Endothelial cell of umbilical vein (primary cell): ENCODE measurements around the gene JMJD6. TPM values are rescaled to one million over a fixed set of nuclear protein-coding genes. Genes with fewer than 3 reads are reported as not detected.

Source experiments
- BruUV-seq: library from RNA; stranded (reverse); fragments of 400-500 nt; replicated peaks from 2 replicates; lab custom pipeline; 2021; lab: Mats Ljungman, UMichigan
- CTCF ChIA-PET: fragments of 300-600, 350-600 bp; sonication (Branson Sonifier 250); formaldehyde crosslinking; loops from one replicate; lab custom pipeline; 2021; ENCODE audit warnings: antibody characterized with exemption, inconsistent platforms; lab: Charles Lee
- POLR2A ChIA-PET: fragments of 300-600, 350-600 bp; sonication (Branson Sonifier 250); formaldehyde crosslinking; loops from one replicate; lab custom pipeline; 2021; ENCODE audit warnings: antibody characterized with exemption, inconsistent platforms; lab: Charles Lee
- DNase-seq: peaks from one replicate; pipeline ENCODE4 v3.0.0-alpha.2; 2011; ENCODE audit warnings: low read depth, low spot score
- FAIRE-seq: peaks from 2 replicates; lab custom pipeline; 2011; peaks lifted over from hg19 to GRCh38; lab: Jason Lieb, UNC
- H2AFZ ChIP-seq: 2 replicates; pipeline ENCODE4 v1.6.0; 2012; ENCODE audit warnings: low read depth, low read length, control low read depth, inconsistent platforms
- H3K27ac ChIP-seq: 2 replicates; pipeline ENCODE4 v1.5.1; 2011; ENCODE audit warnings: low read depth, mild to moderate bottlenecking, control low read depth, low read length, moderate library complexity; ENCODE audit not compliant: insufficient read depth
- H3K27me3 ChIP-seq, 2 experiments: 2 replicates each; pipeline versions ENCODE4 v1.6.0 to v1.6.1; 2011; ENCODE audit warnings: low read length in 2 of 2, mixed read lengths in 1 of 2; ENCODE audit not compliant: control insufficient read depth in 2 of 2, insufficient read depth in 2 of 2
- H3K36me3 ChIP-seq, 2 experiments: 2 replicates in 1 of 2; 3 replicates in 1 of 2; pipeline ENCODE4 v1.5.1; 2011; ENCODE audit warnings: low read length in 2 of 2, mild to moderate bottlenecking in 1 of 2, moderate library complexity in 1 of 2; ENCODE audit not compliant: control insufficient read depth in 2 of 2, insufficient read depth in 2 of 2; ENCODE audit errors: extremely low read depth in 1 of 2
- H3K4me1 ChIP-seq: 3 replicates; pipeline ENCODE4 v1.5.1; 2011; ENCODE audit warnings: mild to moderate bottlenecking, low read length; ENCODE audit not compliant: control insufficient read depth, insufficient read depth; ENCODE audit errors: extremely low read depth
- H3K4me2 ChIP-seq: 2 replicates; pipeline ENCODE4 v1.6.1; 2011; ENCODE audit warnings: low read length, control low read depth, mixed read lengths; ENCODE audit not compliant: insufficient read depth
- H3K4me3 ChIP-seq, 3 experiments: fragments of 200-600 bp in 1 of 3; sonication (generic), shearing (Covaris generic) in 1 of 3; replicated peaks in 1 of 3; 2 replicates each; pipeline ENCODE4 v1.5.1; 2011 to 2016; ENCODE audit warnings: control low read depth in 3 of 3, low read length in 3 of 3, mild to moderate bottlenecking in 2 of 3, inconsistent platforms in 1 of 3, low read depth in 1 of 3, moderate library complexity in 1 of 3; ENCODE audit not compliant: insufficient read depth in 1 of 3
- H3K79me2 ChIP-seq: 2 replicates; pipeline ENCODE4 v1.6.0; 2012; ENCODE audit warnings: low read length, inconsistent platforms; ENCODE audit not compliant: control insufficient read depth, insufficient read depth
- H3K9ac ChIP-seq: replicated peaks from 2 replicates; pipeline ENCODE3; 2011; ENCODE audit warnings: low read length, control low read depth; ENCODE audit not compliant: insufficient read depth; ENCODE audit errors: extremely low read depth
- H3K9me1 ChIP-seq: replicated peaks from 3 replicates; pipeline ENCODE4 v1.6.0; 2011; ENCODE audit warnings: mild to moderate bottlenecking, low read length; ENCODE audit not compliant: control insufficient read depth, insufficient read depth; ENCODE audit errors: extremely low read depth
- H3K9me3 ChIP-seq: replicated peaks from 2 replicates; pipeline ENCODE4 v1.5.1; 2012; ENCODE audit warnings: low read length, inconsistent platforms; ENCODE audit not compliant: control insufficient read depth, insufficient read depth
- H4K20me1 ChIP-seq: replicated peaks from 2 replicates; pipeline ENCODE3; 2011; ENCODE audit warnings: mild to moderate bottlenecking, low read length; ENCODE audit not compliant: control insufficient read depth, insufficient read depth; ENCODE audit errors: extremely low read depth
- EZH2 ChIP-seq: IDR thresholded peaks from 2 replicates; pipeline ENCODE4 v1.6.1; 2012; ENCODE audit warnings: borderline replicate concordance, low read depth, mild to moderate bottlenecking, moderate library complexity, low read length, inconsistent platforms; ENCODE audit not compliant: severe bottlenecking
- FOS ChIP-seq: IDR thresholded peaks from 2 replicates; pipeline ENCODE4 v1.6.1; 2011; ENCODE audit warnings: mild to moderate bottlenecking, low read length, moderate library complexity, borderline replicate concordance; ENCODE audit not compliant: insufficient read depth
- GATA2 ChIP-seq: IDR thresholded peaks from 2 replicates; pipeline ENCODE4 v1.7.0; 2011; ENCODE audit warnings: low read depth, mild to moderate bottlenecking, moderate library complexity, mixed read lengths, low read length; ENCODE audit not compliant: insufficient read length, insufficient read depth
- JUN ChIP-seq: IDR thresholded peaks from 2 replicates; pipeline ENCODE4 v1.6.1; 2011; ENCODE audit warnings: borderline replicate concordance, low read depth; ENCODE audit not compliant: insufficient read length, insufficient read depth
- MYC ChIP-seq: IDR thresholded peaks from one replicate; pipeline ENCODE4 v1.6.1; 2011; ENCODE audit warnings: mild to moderate bottlenecking, low read depth, low read length
- POLR2A ChIP-seq: IDR thresholded peaks from 2 replicates; pipeline ENCODE4 v1.6.1; 2012; ENCODE audit warnings: low read depth, mild to moderate bottlenecking, control low read depth, low read length
- POLR2AphosphoS5 ChIP-seq: IDR thresholded peaks from 2 replicates; pipeline ENCODE4 v1.6.1; 2012; ENCODE audit warnings: low read depth, mild to moderate bottlenecking, control low read depth, low read length, moderate library complexity; ENCODE audit not compliant: insufficient read depth
- dilution Hi-C: fragments of 300-500 bp; cut with MboI; formaldehyde crosslinking; loops from one replicate; pipeline ENCODE4 v1.15.0; 2019; ENCODE audit warnings: low sequenced_read_pairs; ENCODE audit not compliant: extremely low pct_ligation_motif_present
- intact Hi-C: fragments of 100-400 bp; cut with micrococcal nuclease; formaldehyde crosslinking; loops from one replicate; pipeline ENCODE4 v1.10.0; 2022
- polyA plus RNA-seq, 4 experiments: library from polyadenylated mRNA; depleted of rRNA in 3 of 4; stranded (reverse) in 3 of 4; unstranded in 1 of 4; fragments of >200 nt; gene quantifications; 2 replicates each; pipeline versions ENCODE4 v1.2.1 to v1.2.3, GENCODE V29; 2011 to 2012; ENCODE audit warnings: missing spikeins in 1 of 4
- total RNA-seq: library from RNA; stranded (reverse); gene quantifications from 2 replicates; pipeline ENCODE4 v1.2.3, GENCODE V29; 2021
- TF ChIP-seq, protein P1 (sequence below): IDR thresholded peaks from 2 replicates; pipeline ENCODE4 v1.6.1; 2011; ENCODE audit not compliant: insufficient read depth, insufficient read length
- TF ChIP-seq, protein P2 (sequence below), 2 donors: IDR thresholded peaks; 1 replicate in 1 of 2; 2 replicates in 1 of 2; pipeline ENCODE4 v1.5.1; 2011; ENCODE audit warnings: low read length in 2 of 2, mild to moderate bottlenecking in 2 of 2, moderate library complexity in 2 of 2, control low read depth in 1 of 2, inconsistent platforms in 1 of 2, low read depth in 1 of 2; ENCODE audit not compliant: insufficient read depth in 1 of 2; ENCODE audit errors: extremely low read depth in 1 of 2

Gene JMJD6
- total and polyA plus RNA-seq, 2 donors (not counting 3 experiments of a cell fraction or from before 2014, with no cell fraction given): 19.8 to 36.6 TPM

DNA sequence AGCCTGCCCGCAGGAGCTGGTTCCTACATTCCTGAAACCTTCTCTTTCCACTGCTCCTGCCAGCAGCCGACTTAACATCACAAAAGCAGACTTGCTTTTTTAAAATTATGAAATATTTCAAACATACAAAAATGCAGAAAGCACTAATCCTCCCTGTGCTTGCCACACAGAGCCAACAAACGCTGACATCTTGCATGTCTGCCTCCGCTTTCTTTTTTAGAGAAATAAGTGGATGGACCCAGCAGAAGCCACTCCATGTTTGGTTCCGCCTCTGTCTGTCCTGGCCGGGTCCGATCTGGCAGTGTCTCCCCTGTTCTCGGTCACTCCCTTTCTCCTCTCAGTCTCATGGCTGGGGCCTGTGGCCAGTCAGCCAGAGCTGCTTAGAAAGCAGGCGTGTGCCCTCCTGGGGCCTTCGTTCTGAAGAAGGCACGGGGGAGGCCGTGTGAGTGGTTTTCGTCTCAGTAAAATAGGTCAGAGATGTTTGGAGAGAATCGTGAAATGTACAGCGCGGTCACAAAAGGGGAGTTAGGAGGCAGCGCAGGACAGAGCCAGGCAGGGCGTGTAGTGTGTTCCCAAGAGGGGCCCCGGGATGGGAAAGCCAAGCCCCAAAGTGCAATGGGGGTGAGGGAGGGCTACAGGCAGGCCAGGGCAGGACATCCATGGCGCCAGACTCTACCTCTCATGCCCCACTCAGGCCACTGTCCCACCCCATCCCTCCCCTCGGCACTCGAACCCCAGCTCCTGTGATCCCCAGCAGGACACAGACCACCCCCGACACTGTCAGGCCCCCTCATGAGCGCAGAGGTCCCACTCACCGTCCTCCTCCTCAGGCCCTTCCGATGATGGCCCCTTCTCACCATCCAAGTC lies 38.9 kb downstream of the JMJD6 start:
- Histone ChIP-seq H3K4me3 (no peak overlapping the region), H3K4me1 (peaks cover 14% of the 10 kb centered on the region), H3K27me3 (no peaks in the 10 kb centered on the region), H2AFZ (no peak overlapping the region), H3K9me3 (no peaks in the 10 kb centered on the region), H3K27ac (no peak overlapping the region), H3K4me2 (no peak overlapping the region), H3K9ac (no peak overlapping the region), H3K79me2 (peaks cover 5% of the 10 kb centered on the region), H3K9me1 (no peaks in the 10 kb centered on the region), H4K20me1 (no peaks in the 10 kb centered on the region), H3K36me3 (peaks cover 0 to 5% of the 10 kb centered on the region in 2 experiments)
- POLR2A ChIA-PET: no interaction called here
- FAIRE-seq (no peak), DNase-seq (no peak)
- dilution Hi-C loops (no loop called here), intact Hi-C loops (no loop called here)
- TF ChIP-seq GATA2 (no peak), JUN (no peak), POLR2AphosphoS5 (no peak), FOS (no peak), POLR2A (no peak), EZH2 (no peak), MYC (no peak)
- TF ChIP-seq, protein P1, sequence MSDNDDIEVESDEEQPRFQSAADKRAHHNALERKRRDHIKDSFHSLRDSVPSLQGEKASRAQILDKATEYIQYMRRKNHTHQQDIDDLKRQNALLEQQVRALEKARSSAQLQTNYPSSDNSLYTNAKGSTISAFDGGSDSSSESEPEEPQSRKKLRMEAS: no peak
- TF ChIP-seq, protein P2, sequence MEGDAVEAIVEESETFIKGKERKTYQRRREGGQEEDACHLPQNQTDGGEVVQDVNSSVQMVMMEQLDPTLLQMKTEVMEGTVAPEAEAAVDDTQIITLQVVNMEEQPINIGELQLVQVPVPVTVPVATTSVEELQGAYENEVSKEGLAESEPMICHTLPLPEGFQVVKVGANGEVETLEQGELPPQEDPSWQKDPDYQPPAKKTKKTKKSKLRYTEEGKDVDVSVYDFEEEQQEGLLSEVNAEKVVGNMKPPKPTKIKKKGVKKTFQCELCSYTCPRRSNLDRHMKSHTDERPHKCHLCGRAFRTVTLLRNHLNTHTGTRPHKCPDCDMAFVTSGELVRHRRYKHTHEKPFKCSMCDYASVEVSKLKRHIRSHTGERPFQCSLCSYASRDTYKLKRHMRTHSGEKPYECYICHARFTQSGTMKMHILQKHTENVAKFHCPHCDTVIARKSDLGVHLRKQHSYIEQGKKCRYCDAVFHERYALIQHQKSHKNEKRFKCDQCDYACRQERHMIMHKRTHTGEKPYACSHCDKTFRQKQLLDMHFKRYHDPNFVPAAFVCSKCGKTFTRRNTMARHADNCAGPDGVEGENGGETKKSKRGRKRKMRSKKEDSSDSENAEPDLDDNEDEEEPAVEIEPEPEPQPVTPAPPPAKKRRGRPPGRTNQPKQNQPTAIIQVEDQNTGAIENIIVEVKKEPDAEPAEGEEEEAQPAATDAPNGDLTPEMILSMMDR (IDR thresholded peaks at IDR 0.05; ENCODE audit: extremely low read depth in 1 of 2, insufficient read depth in 1 of 2, low read depth in 1 of 2, low read length in 2 of 2): no peak
- no TSS peak for BruUV-seq
- CTCF ChIA-PET: interaction anchor here (0.8 to 1.5 kb wide), 4 partner anchors 21 to 28 kb away, joined by 3 to 9 read pairs (median 6); no protein-coding TSS in a partner anchor
